ENCODE data around the gene ZNF335.

DNA sequence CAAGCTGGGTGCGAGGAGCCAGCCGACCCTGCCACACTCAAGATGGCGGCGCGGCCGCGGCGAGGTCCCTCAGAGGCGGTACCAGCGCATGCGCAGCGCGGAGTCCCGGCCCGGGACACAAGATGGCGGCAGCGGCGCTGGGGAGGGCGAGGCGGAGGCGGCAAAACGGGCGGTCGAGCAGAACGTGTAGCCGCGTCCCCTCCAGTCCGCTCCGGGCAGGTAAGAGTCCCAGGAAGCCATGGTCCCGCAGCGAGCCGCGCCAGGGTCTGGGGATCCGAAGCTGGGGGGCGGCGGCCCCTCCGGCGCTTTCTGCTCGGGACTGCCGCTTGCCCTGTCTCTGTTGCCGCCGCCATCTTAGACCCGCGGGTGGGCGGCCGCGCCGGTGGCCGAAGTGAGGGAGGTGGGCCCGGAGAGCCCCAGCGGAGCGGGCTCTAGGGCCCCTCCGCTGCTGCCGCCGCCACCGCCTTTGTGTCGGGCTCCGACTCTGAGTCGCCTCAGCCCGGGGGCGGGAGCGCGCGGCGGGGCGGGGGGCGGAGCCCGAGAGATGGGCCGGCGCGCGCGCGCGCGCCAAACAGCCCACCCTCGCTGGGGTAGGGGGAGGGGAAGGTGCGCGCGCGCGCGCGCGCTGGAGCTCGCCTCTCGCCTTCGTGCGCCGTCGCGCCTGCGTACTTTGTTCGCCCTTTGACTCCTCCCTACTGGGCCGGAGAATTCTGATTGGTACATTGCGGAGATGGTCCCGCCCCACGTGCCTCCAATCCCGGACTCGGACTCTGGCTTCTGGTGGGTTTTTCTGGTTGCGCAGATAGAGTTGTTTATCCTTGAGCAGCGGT lies 37.2 kb downstream of the ZNF335 start, which contains the start of gene PCIF1:
- peak; percentile 76 to 82 for TF ChIP-seq POLR2A (IDR thresholded peaks at IDR 0.05)
- TF ChIP-seq, protein P1, sequence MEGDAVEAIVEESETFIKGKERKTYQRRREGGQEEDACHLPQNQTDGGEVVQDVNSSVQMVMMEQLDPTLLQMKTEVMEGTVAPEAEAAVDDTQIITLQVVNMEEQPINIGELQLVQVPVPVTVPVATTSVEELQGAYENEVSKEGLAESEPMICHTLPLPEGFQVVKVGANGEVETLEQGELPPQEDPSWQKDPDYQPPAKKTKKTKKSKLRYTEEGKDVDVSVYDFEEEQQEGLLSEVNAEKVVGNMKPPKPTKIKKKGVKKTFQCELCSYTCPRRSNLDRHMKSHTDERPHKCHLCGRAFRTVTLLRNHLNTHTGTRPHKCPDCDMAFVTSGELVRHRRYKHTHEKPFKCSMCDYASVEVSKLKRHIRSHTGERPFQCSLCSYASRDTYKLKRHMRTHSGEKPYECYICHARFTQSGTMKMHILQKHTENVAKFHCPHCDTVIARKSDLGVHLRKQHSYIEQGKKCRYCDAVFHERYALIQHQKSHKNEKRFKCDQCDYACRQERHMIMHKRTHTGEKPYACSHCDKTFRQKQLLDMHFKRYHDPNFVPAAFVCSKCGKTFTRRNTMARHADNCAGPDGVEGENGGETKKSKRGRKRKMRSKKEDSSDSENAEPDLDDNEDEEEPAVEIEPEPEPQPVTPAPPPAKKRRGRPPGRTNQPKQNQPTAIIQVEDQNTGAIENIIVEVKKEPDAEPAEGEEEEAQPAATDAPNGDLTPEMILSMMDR (IDR thresholded peaks at IDR 0.05), result no peak

Data from vagina (tissue), 2 donors.